Measurements from ENCODE around the gene CXCR2. TPM values are rescaled to one million over a fixed set of nuclear protein-coding genes. Genes with fewer than 3 reads are reported as not detected.
"Not testable (repeated sequence)": the region's sequence is repeated elsewhere in the genome, so short reads cannot be mapped to it uniquely, and the experiment has no call there.

Gene CXCR2
- total RNA-seq, 3 donors from 2014 or later: 0.35 to 1.1 TPM; not detected in 1

GRCh38 chr2:218166791-218167190 is 41.0 kb downstream of the CXCR2 start, which contains the start of gene CXCR1:
Gene CXCR1 (minus strand): TSS chr2:218166962. CDS start chr2:218165211, 1,751 bp downstream.
- H3K9me3 ChIP-seq: no peaks in the 10 kb centered on the region
- no peaks in the 10 kb centered on the region for H3K4me1 ChIP-seq (ENCODE audit: low read depth)
- DNase-seq: no peak
- H3K36me3 ChIP-seq (ENCODE audit: low read depth): no peaks in the 10 kb centered on the region
- TF ChIP-seq, protein P1, sequence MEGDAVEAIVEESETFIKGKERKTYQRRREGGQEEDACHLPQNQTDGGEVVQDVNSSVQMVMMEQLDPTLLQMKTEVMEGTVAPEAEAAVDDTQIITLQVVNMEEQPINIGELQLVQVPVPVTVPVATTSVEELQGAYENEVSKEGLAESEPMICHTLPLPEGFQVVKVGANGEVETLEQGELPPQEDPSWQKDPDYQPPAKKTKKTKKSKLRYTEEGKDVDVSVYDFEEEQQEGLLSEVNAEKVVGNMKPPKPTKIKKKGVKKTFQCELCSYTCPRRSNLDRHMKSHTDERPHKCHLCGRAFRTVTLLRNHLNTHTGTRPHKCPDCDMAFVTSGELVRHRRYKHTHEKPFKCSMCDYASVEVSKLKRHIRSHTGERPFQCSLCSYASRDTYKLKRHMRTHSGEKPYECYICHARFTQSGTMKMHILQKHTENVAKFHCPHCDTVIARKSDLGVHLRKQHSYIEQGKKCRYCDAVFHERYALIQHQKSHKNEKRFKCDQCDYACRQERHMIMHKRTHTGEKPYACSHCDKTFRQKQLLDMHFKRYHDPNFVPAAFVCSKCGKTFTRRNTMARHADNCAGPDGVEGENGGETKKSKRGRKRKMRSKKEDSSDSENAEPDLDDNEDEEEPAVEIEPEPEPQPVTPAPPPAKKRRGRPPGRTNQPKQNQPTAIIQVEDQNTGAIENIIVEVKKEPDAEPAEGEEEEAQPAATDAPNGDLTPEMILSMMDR (IDR thresholded peaks at IDR 0.05): no peak
- ATAC-seq: peak; percentile 67
- H3K4me3 ChIP-seq: no peak within 1 kb of the TSS
- intact Hi-C loops (cut with DNase I, micrococcal nuclease): no loop called here

- intact Hi-C loops (cut with DNase I, micrococcal nuclease): no loop called here
- Histone ChIP-seq H3K9me3 (no peaks in the 10 kb centered on the region), H3K4me3 (no peak overlapping the region), H3K36me3 (ENCODE audit: low read depth) (no peaks in the 10 kb centered on the region), H3K4me1 (ENCODE audit: low read depth) (no peaks in the 10 kb centered on the region)
- DNase-seq (no peak), ATAC-seq (no peak)
- TF ChIP-seq, protein P1 (IDR thresholded peaks at IDR 0.05): no peak
Measured at GRCh38 chr2:218168016-218168415, 42.2 kb downstream of the CXCR2 start.

GRCh38 chr2:218168635-218169462 is 43.0 kb downstream of the CXCR2 start:
- ATAC-seq (peak; percentile 54), DNase-seq (peak in 2 of 3 donors; percentile 40 to 84)
- no peak overlapping the region for H3K4me3 ChIP-seq
- intact Hi-C loops (cut with DNase I, micrococcal nuclease): no loop called here
- H3K36me3 ChIP-seq (ENCODE audit: low read depth): no peaks in the 10 kb centered on the region
- no peaks in the 10 kb centered on the region for H3K4me1 ChIP-seq (ENCODE audit: low read depth)
- H3K9me3 ChIP-seq: no peaks in the 10 kb centered on the region
- TF ChIP-seq, protein P1 (IDR thresholded peaks at IDR 0.05): peak; percentile 32

GRCh38 chr2:218169757-218170546 is 44.1 kb downstream of the CXCR2 start:
- Histone ChIP-seq H3K9me3 (no peaks in the 10 kb centered on the region), H3K36me3 (ENCODE audit: low read depth) (no peaks in the 10 kb centered on the region), H3K4me1 (ENCODE audit: low read depth) (no peaks in the 10 kb centered on the region), H3K4me3 (no peak overlapping the region)
- DNase-seq (no peak), ATAC-seq (peak; percentile 66)
- intact Hi-C loops (cut with DNase I, micrococcal nuclease): no loop called here
- TF ChIP-seq, protein P1 (IDR thresholded peaks at IDR 0.05): no peak

DNA sequence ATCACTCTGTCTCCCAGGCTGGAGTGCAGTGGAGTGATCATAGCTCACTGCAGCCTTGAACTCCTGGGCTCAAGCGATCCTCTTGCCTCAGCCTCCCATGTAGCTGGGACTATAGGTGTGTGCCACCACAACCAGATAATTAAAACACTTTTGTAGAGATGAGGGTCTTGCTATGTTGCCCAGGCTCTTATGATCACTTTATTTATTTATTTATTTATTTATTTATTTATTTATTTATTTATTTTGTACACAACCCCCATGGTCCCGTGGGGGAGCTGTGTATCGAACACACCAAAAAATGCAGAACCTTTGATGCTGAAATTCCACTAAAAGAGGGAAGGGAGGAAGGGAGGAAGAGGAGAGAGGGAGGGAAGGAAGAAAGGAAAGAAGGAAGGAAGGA is 45.9 kb downstream of the CXCR2 start:
- ATAC-seq; H3K9me3 ChIP-seq; H3K4me1 ChIP-seq (ENCODE audit: low read depth); intact Hi-C loops (cut with DNase I, micrococcal nuclease); H3K4me3 ChIP-seq; H3K36me3 ChIP-seq (ENCODE audit: low read depth); DNase-seq: not testable (repeated sequence)

DNA sequence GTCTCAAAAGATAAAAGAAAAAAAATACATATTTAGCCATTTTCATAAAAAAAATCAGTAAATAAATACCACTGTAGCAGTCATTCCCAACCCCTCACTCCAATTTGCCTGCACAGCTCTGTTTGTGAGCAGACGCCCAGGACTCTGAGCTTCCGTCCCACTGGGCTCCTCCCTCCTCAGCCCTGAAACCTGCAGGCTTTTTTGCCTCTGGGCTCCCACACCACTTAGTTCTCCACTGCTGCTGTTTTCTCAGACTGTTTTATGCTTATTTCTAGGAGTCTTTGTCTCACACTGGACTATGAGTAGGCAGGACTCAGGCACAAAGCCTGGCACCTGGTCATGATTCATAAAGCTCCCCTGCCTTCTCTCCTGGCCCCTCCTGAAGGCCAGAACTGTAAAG is 47.0 kb downstream of the CXCR2 start:
- intact Hi-C loops (cut with DNase I, micrococcal nuclease): no loop called here
- no peaks in the 10 kb centered on the region for H3K4me1 ChIP-seq (ENCODE audit: low read depth)
- H3K36me3 ChIP-seq (ENCODE audit: low read depth): no peaks in the 10 kb centered on the region
- H3K4me3 ChIP-seq: no peak overlapping the region
- no peaks in the 10 kb centered on the region for H3K9me3 ChIP-seq
- no peak for ATAC-seq
- TF ChIP-seq, protein P1 (IDR thresholded peaks at IDR 0.05): no peak
- no peak for DNase-seq

All from mucosa of descending colon (tissue), 3 donors.